Measurements from ENCODE around the gene PRR23A.

Gene PRR23A

GRCh38 chr3:138971766-138972320, 34.2 kb downstream of the PRR23A start:
- no peak for DNase-seq

- DNase-seq, result no peak
Measured at GRCh38 chr3:138964923-138965322, 41.1 kb downstream of the PRR23A start.

GRCh38 chr3:138964264-138964663, 41.8 kb downstream of the PRR23A start:
- DNase-seq, result no peak

- DNase-seq, result no peak
Measured at GRCh38 chr3:138962854-138963560, 43.1 kb downstream of the PRR23A start.

- DNase-seq, result no peak
Measured at GRCh38 chr3:138960417-138960852, 45.6 kb downstream of the PRR23A start.

Data from activated CD4-positive, CD25-positive, alpha-beta regulatory T cell (primary cell).